Activated CD8-positive, alpha-beta T cell treated with anti-CD3 and anti-CD28 coated beads, Interleukin-2, amount 10 ng/mL, durations not matched to agents 7 days and 5 days (primary cell): ENCODE data around the gene BCAR3. TPM values are rescaled to one million over a fixed set of nuclear protein-coding genes. Genes with fewer than 3 reads are reported as not detected.

Source experiments
- ATAC-seq: fragments of 150-1000 bp; cut with Tn5 transposase; one replicate; pipeline ENCODE4 v1.10.0; 2021; ENCODE audit warnings: moderate library complexity
- CTCF ChIA-PET: fragments of 350-600 bp; sonication (Branson Sonifier 250); formaldehyde crosslinking; loops from one replicate; lab custom pipeline; 2021; ENCODE audit warnings: antibody characterized with exemption; lab: Charles Lee
- POLR2A ChIA-PET: fragments of 350-600 bp; sonication (Branson Sonifier 250); formaldehyde crosslinking; loops from one replicate; lab custom pipeline; 2021; ENCODE audit warnings: antibody characterized with exemption; lab: Charles Lee
- DNase-seq: peaks from one replicate; pipeline ENCODE4 v3.0.0-alpha.2; 2020
- H3K27ac Mint-ChIP-seq: one replicate; pipeline ENCODE4 v1.8.0; 2021; ENCODE audit warnings: mild to moderate bottlenecking, mixed read lengths
- H3K27me3 Mint-ChIP-seq: one replicate; pipeline ENCODE4 v1.8.0; 2021; ENCODE audit warnings: low read depth, mixed read lengths
- H3K36me3 Mint-ChIP-seq: one replicate; pipeline ENCODE4 v1.8.0; 2021; ENCODE audit warnings: low read depth, mixed read lengths
- H3K4me1 Mint-ChIP-seq: one replicate; pipeline ENCODE4 v1.8.0; 2021; ENCODE audit warnings: low read depth, mixed read lengths
- H3K4me3 Mint-ChIP-seq: one replicate; pipeline ENCODE4 v1.8.0; 2021; ENCODE audit warnings: mild to moderate bottlenecking, mixed read lengths
- H3K9me3 Mint-ChIP-seq: one replicate; pipeline ENCODE4 v1.8.0; 2022; ENCODE audit warnings: mixed read lengths; ENCODE audit not compliant: insufficient read depth
- total RNA-seq, 2 experiments: library from RNA; stranded (reverse); gene quantifications; one replicate each; pipeline ENCODE4 v1.2.3, GENCODE V29; 2021

BCAR3 gene
- total RNA-seq, 2 experiments from 2014 or later: 0.44 to 0.79 TPM

DNA sequence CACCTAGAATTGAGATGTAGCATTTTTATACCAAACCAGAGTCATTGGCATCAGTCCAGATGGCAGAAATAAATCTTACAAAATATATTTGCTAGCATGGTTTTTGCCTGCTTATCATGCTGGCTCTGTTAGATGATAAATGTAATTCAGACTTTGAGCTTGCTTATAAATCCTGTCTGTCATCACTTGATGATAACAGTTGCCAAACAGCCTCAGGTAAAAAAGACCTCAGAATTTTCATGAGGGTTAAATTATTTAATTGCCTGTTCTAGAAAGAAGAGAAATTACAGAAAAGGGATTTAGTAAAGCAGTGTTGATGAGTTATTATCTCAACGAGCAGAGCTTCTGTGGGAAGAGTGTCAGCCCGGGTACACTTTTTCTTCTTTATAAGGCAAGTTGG, 150.4 kb downstream of the BCAR3 start:
- peaks cover 17% of the 10 kb centered on the region for H3K27me3 Mint-ChIP-seq

DNA sequence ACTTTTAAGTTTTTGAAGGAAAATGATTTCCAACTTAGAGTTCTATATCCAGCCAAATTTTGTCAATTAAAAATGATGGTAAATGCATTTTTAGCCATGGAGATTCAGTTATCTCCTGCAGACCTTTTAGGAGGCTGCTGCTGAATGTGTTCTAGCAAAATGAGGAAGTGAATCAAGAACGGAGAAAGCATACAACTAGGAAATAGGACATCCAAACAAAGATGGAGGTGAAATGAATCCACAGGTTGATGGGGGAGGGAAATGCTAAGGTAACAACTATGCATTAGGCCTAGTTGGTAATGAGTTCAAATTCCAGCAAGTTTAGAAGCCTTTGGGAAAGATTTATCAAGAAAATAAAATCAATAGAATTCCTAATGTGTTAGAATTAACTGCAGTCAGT, 153.2 kb downstream of the BCAR3 start:
- no peak overlapping the region for H3K27ac Mint-ChIP-seq
- no peak overlapping the region for H3K4me3 Mint-ChIP-seq
- H3K4me1 Mint-ChIP-seq: no peaks in the 10 kb centered on the region
- ChIA-PET POLR2A (no interaction called here), CTCF (no interaction called here)
- H3K27me3 Mint-ChIP-seq: peaks cover 10% of the 10 kb centered on the region
- H3K36me3 Mint-ChIP-seq: no peaks in the 10 kb centered on the region
- DNase-seq (no peak), ATAC-seq (no peak)
- H3K9me3 Mint-ChIP-seq: no peaks in the 10 kb centered on the region

More for the DNA sequence above, 150.4 kb downstream of the BCAR3 start:
- no peaks in the 10 kb centered on the region for H3K36me3 Mint-ChIP-seq
- H3K9me3 Mint-ChIP-seq: no peaks in the 10 kb centered on the region
- H3K4me1 Mint-ChIP-seq: no peaks in the 10 kb centered on the region
- H3K27ac Mint-ChIP-seq: no peak overlapping the region
- H3K4me3 Mint-ChIP-seq: no peak overlapping the region
- ATAC-seq (no peak), DNase-seq (no peak)
- ChIA-PET POLR2A (no interaction called here), CTCF (no interaction called here)

DNA sequence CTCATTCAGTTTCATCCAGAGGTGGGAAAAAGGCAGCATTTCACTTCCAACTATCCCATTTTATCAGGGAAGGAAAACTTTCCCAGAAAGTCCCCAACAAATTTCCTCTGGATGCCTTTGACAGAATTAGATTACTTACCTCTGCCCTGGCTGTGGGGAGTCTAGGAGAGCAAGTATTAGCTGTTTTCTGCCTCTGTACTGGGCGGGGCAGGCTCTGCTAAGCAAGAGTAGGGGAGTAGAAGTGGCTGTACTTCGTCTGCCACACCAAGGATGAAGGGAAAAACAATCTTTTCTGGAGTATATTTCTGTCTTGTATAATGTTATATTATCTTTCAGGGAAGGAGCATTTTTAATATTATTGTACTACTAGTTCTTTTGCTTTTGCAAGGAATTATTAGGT, 155.2 kb downstream of the BCAR3 start:
- no peak overlapping the region for H3K4me3 Mint-ChIP-seq
- POLR2A ChIA-PET: no interaction called here
- ATAC-seq (no peak), DNase-seq (no peak)
- no peaks in the 10 kb centered on the region for H3K4me1 Mint-ChIP-seq
- CTCF ChIA-PET: interaction anchor here (1.5 kb wide), 1 partner anchor 222 kb away, joined by 3 read pairs; no protein-coding TSS in a partner anchor
- H3K27me3 Mint-ChIP-seq: peaks cover 7% of the 10 kb centered on the region
- no peaks in the 10 kb centered on the region for H3K36me3 Mint-ChIP-seq
- H3K9me3 Mint-ChIP-seq: no peaks in the 10 kb centered on the region
- no peak overlapping the region for H3K27ac Mint-ChIP-seq

DNA sequence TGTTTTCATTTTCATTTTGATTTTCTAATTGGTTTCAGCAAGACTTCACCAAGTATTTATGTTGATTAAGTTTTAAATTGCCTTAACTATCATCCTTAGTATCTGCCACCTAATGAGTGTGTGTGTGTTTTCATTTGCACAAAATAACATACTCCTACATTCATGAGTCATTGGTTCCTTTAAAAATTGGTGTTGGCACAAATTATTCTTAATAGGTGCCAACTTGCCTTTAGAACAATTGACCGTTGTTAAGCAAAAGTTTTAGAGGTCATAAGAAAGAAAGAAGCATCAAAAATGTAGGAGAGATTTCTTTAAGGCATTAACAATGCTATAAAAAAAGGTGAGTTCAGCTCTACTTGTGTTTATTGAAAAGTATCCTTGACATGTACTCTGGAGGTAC, 156.2 kb downstream of the BCAR3 start:
- H3K27ac Mint-ChIP-seq: no peak overlapping the region
- POLR2A ChIA-PET: no interaction called here
- H3K4me1 Mint-ChIP-seq: no peaks in the 10 kb centered on the region
- CTCF ChIA-PET: interaction anchor here (1.5 kb wide), 1 partner anchor 221 kb away, joined by 3 read pairs; no protein-coding TSS in a partner anchor
- H3K27me3 Mint-ChIP-seq: peaks cover 7% of the 10 kb centered on the region
- no peak for DNase-seq
- no peak overlapping the region for H3K4me3 Mint-ChIP-seq
- H3K9me3 Mint-ChIP-seq: no peaks in the 10 kb centered on the region
- no peak for ATAC-seq
- no peaks in the 10 kb centered on the region for H3K36me3 Mint-ChIP-seq

DNA sequence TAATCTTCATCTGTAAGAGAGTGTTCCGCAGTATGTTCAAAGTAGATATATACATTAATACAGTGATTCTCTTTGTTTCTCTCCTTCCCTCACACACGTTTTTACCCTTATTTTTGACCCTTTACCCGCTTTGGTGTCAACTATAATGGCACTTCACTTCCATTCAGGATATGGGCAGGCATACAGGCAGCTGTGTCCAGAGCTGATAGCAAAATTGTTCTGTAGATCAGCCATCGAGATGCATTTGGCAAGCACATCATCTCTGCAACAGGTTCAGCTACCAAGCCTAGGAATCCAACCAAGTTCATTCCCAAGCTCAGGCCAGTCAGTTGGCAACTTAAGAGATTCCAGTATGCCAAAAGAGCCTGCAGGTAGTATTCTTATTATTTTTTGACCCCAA, 158.9 kb downstream of the BCAR3 start:
- H3K27ac Mint-ChIP-seq: no peak overlapping the region
- no peak for DNase-seq
- H3K4me3 Mint-ChIP-seq: no peak overlapping the region
- H3K36me3 Mint-ChIP-seq: no peaks in the 10 kb centered on the region
- ChIA-PET CTCF (no interaction called here), POLR2A (no interaction called here)
- peaks cover 6% of the 10 kb centered on the region for H3K27me3 Mint-ChIP-seq
- ATAC-seq: no peak
- H3K4me1 Mint-ChIP-seq: no peaks in the 10 kb centered on the region
- no peaks in the 10 kb centered on the region for H3K9me3 Mint-ChIP-seq

DNA sequence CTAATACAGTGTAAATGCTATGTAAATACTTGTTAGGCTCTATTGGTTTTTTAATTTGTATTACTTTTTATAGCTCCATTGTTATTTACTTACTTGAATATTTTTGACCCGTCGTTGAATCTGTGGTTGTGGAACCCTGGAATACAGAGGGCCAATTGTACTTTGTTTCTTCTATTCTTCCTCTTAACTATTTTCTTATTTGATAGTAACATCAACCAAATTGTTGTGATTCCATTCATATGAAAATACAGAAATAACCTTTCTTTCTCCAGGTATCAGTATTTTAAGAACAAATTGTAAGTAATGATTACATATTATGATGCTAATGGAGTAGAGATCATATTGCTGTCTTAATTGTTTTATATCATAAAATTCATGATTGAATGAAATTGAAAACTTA, 160.0 kb downstream of the BCAR3 start:
- DNase-seq (no peak), ATAC-seq (no peak)
- ChIA-PET CTCF (no interaction called here), POLR2A (no interaction called here)
- Mint-ChIP-seq H3K9me3 (no peaks in the 10 kb centered on the region), H3K4me3 (no peak overlapping the region), H3K27me3 (peaks cover 4% of the 10 kb centered on the region), H3K4me1 (no peaks in the 10 kb centered on the region), H3K27ac (no peak overlapping the region), H3K36me3 (no peaks in the 10 kb centered on the region)

DNA sequence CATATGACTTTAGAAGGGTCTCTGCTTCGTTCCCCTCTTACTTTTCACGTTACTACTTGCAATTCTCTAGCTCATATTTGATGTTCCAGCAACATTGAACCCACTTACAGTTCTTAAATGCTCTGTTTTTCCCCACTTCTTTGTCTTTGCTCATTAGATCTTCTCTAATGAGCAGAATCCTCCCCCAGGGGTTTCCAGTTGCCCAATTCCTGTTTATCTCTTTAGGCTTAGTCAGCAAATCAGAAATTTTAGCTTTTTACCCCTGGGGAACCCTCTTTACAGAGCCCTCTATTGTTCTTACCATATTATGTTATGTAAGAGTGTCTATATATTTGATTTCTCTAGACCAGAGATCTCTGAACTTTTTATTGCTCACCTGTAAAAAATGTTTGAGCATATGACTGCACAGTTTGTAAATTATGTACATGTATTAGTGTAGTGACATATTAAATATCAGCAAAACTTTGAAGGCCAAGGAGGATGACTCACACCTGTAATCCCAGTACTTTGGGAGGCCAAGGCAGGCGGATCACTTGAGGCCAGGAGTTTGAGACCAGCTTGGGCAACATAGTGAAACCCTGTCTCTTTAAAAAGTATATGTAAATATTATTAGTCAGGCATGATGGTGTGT, 162.3 kb downstream of the BCAR3 start:
- ChIA-PET POLR2A (no interaction called here), CTCF (interaction anchor here (0.6 kb wide), 1 partner anchor 45 kb away, joined by 3 read pairs; no protein-coding TSS in a partner anchor)
- Mint-ChIP-seq H3K27me3 (peaks cover 4% of the 10 kb centered on the region), H3K36me3 (no peaks in the 10 kb centered on the region), H3K4me3 (no peak overlapping the region), H3K27ac (no peak overlapping the region), H3K4me1 (no peaks in the 10 kb centered on the region), H3K9me3 (no peaks in the 10 kb centered on the region)
- no peak for ATAC-seq
- DNase-seq: no peak

DNA sequence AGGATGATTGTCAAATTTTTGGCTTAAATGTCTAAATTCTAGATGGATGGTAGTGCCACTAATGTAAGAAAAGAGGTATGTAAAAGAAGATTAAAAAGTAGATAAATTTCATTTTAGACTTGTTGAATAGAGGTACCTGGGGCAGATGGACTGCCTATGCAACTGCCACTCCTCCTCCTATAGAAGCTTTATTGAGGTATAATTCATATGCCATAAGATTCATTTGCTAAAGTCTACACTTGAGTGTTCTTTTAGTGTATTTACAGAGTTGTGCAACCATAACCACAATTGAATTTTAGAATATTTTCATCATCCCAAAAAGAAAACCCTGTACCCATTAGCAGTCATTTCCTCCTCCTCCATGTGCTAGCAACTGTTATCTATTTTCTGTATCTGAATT, 163.1 kb downstream of the BCAR3 start:
- H3K9me3 Mint-ChIP-seq: no peaks in the 10 kb centered on the region
- H3K27me3 Mint-ChIP-seq: peaks cover 4% of the 10 kb centered on the region

DNA sequence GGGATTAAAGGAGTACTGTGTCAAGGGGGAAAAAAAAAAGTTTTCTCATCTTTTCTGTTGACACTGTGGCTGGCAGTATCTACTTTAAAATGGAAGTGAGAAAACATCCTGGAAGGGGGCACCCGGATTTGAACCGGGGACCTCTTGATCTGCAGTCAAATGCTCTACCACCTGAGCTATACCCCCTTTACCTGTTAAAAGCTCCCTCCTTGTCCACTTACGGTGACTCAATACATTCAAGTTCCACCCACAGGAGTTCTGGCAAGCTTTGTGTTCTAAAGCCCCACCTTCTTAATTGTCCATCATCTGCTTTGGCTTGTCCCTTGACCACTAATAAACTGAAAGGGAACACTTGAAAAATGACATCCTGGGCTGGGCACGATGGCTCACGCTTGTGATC, 165.5 kb downstream of the BCAR3 start:
- Mint-ChIP-seq H3K27me3 (peaks cover 2% of the 10 kb centered on the region), H3K4me1 (no peaks in the 10 kb centered on the region), H3K9me3 (no peaks in the 10 kb centered on the region), H3K4me3 (no peak overlapping the region), H3K27ac (no peak overlapping the region), H3K36me3 (no peaks in the 10 kb centered on the region)
- CTCF ChIA-PET: no interaction called here
- ATAC-seq (no peak), DNase-seq (no peak)
- POLR2A ChIA-PET: no interaction called here

More for the DNA sequence above, 163.1 kb downstream of the BCAR3 start:
- Mint-ChIP-seq H3K4me1 (no peaks in the 10 kb centered on the region), H3K4me3 (no peak overlapping the region), H3K27ac (no peak overlapping the region), H3K36me3 (no peaks in the 10 kb centered on the region)
- ATAC-seq (no peak), DNase-seq (no peak)
- ChIA-PET POLR2A (no interaction called here), CTCF (interaction anchor here (0.6 kb wide), 1 partner anchor 44 kb away, joined by 3 read pairs; no protein-coding TSS in a partner anchor)

Other genes starting within 250 kb of the BCAR3 start
- under 1 TPM in 1 of 2 experiments, not detected in 1; 0.10 TPM for gene FNBP1L, start 233.7 kb downstream of the BCAR3 start, total RNA-seq
- 10 to 100 TPM; 67.6 to 72.1 TPM for gene DNTTIP2, start 197.4 kb upstream of the BCAR3 start, total RNA-seq
- gene GCLM, start 227.6 kb upstream of the BCAR3 start, total RNA-seq: 10 to 100 TPM; 18.8 to 21.7 TPM